HCT116 (cell line): ENCODE measurements around the gene RPL10A. TPM values are rescaled to one million over a fixed set of nuclear protein-coding genes. Genes with fewer than 3 reads are reported as not detected.

Experiments used
- ATAC-seq: fragments of 200-7000 bp; cut with Tn5 transposase; 2 replicates; pipeline ENCODE4 v1.9.1; 2020; ENCODE audit warnings: mild to moderate bottlenecking, moderate library complexity
- BruUV-seq: library from RNA; stranded (reverse); fragments of 400-500 nt; replicated peaks from 2 replicates; lab custom pipeline; 2021; lab: Mats Ljungman, UMichigan
- CTCF ChIA-PET: fragments of 300-600 bp; sonication (Branson Sonifier 250); formaldehyde crosslinking; loops from one replicate; lab custom pipeline; 2021; ENCODE audit warnings: antibody characterized with exemption; lab: Charles Lee
- POLR2A ChIA-PET: fragments of 300-600, 350-600 bp; sonication (Branson Sonifier 250); formaldehyde crosslinking; loops from one replicate; lab custom pipeline; 2021; ENCODE audit warnings: antibody characterized with exemption; lab: Charles Lee
- RAD21 ChIA-PET, 2 experiments: fragments of 300-600 bp; sonication (Branson Sonifier 250); formaldehyde crosslinking; loops; one replicate each; lab custom pipeline; 2023; ENCODE audit warnings: low total read pairs in 2 of 2; ENCODE audit not compliant: uncharacterized antibody in 2 of 2, unreplicated experiment in 2 of 2, low non-redundant PET in 1 of 2; lab: Charles Lee
- DNase-seq: peaks from one replicate; pipeline ENCODE4 v3.0.0-alpha.2; 2010; ENCODE audit warnings: low read depth, low spot score
- H2AFZ ChIP-seq: fragments of 200-600 bp; shearing (Covaris generic), sonication (generic); 2 replicates; pipeline ENCODE4 v1.6.1; 2017; ENCODE audit warnings: low read depth, mixed run types, mixed read lengths, antibody characterized with exemption, low read length; ENCODE audit not compliant: poor library complexity, severe bottlenecking
- H3K27ac ChIP-seq: 2 replicates; pipeline ENCODE4 v1.5.1; 2012; ENCODE audit warnings: low read depth, low read length
- H3K27me3 ChIP-seq: fragments of 200-600 bp; sonication (generic); 2 replicates; pipeline ENCODE4 v1.6.1; 2016; ENCODE audit warnings: mixed run types, low read length, mixed read lengths; ENCODE audit not compliant: insufficient read depth
- H3K36me3 ChIP-seq, 2 experiments: fragments of 200-500 bp in 1 of 2; fragments of 200-600 bp in 1 of 2; sonication (Bioruptor generic) in 1 of 2; sonication (generic) in 1 of 2; 2 replicates each; pipeline versions ENCODE4 v1.5.1 to v1.6.1; 2014 to 2016; ENCODE audit warnings: low read length in 2 of 2, inconsistent platforms in 1 of 2, mixed read lengths in 1 of 2, mixed run types in 1 of 2; ENCODE audit not compliant: insufficient read depth in 2 of 2, control insufficient read depth in 1 of 2
- H3K4me1 ChIP-seq, 2 experiments: fragments of 200-600 bp in 1 of 2; sonication (generic) in 1 of 2; 2 replicates each; pipeline versions ENCODE4 v1.5.1 to v1.6.1; 2012 to 2017; ENCODE audit warnings: low read length in 2 of 2, inconsistent platforms in 1 of 2, mild to moderate bottlenecking in 1 of 2, mixed read lengths in 1 of 2, mixed run types in 1 of 2, moderate library complexity in 1 of 2; ENCODE audit not compliant: insufficient read depth in 2 of 2, control insufficient read depth in 1 of 2
- H3K4me2 ChIP-seq: fragments of 200-600 bp; sonication (generic); 2 replicates; pipeline ENCODE4 v1.6.1; 2017; ENCODE audit warnings: mixed run types, low read length, mixed read lengths
- H3K4me3 ChIP-seq, 2 experiments: fragments of 200-600 bp in 1 of 2; sonication (generic) in 1 of 2; replicated peaks in 1 of 2; 2 replicates each; pipeline ENCODE4 v1.5.1; 2011 to 2016; ENCODE audit warnings: low read length in 2 of 2, control low read depth in 1 of 2, low read depth in 1 of 2, mild to moderate bottlenecking in 1 of 2, mixed read lengths in 1 of 2, mixed run types in 1 of 2
- H3K79me2 ChIP-seq: fragments of 200-600 bp; sonication (generic); 2 replicates; pipeline ENCODE4 v1.6.1; 2017; ENCODE audit warnings: mild to moderate bottlenecking, mixed run types, low read length, moderate library complexity, mixed read lengths; ENCODE audit not compliant: insufficient read depth
- H3K9ac ChIP-seq: fragments of 200-600 bp; sonication (generic); 2 replicates; pipeline ENCODE4 v1.6.1; 2016; ENCODE audit warnings: low read length, mixed read lengths
- H3K9me2 ChIP-seq: fragments of 200-600 bp; sonication (generic), shearing (Covaris generic); 2 replicates; pipeline ENCODE4 v1.6.1; 2017; ENCODE audit warnings: mixed run types, mild to moderate bottlenecking, moderate library complexity; ENCODE audit not compliant: insufficient read depth
- H3K9me3 ChIP-seq, 2 experiments: fragments of 200-500 bp in 1 of 2; fragments of 200-600 bp in 1 of 2; sonication (Bioruptor generic) in 1 of 2; sonication (generic) in 1 of 2; 2 replicates each; pipeline ENCODE4 v1.6.1; 2014 to 2017; ENCODE audit warnings: low read length in 2 of 2, mixed read lengths in 2 of 2, inconsistent platforms in 1 of 2, low read depth in 1 of 2, mild to moderate bottlenecking in 1 of 2, mixed run types in 1 of 2, moderate library complexity in 1 of 2; ENCODE audit not compliant: control insufficient read depth in 1 of 2, insufficient read depth in 1 of 2
- H4K20me1 ChIP-seq: fragments of 200-600 bp; sonication (generic), shearing (Covaris generic); 2 replicates; pipeline ENCODE4 v1.6.1; 2017; ENCODE audit warnings: mixed run types, mild to moderate bottlenecking, moderate library complexity; ENCODE audit not compliant: insufficient read depth
- ATF3 ChIP-seq: IDR thresholded peaks from 2 replicates; pipeline ENCODE4 v1.6.1; 2012
- CBX3 ChIP-seq: IDR thresholded peaks from 2 replicates; pipeline ENCODE4 v1.6.1; 2012; ENCODE audit warnings: low read depth
- CEBPB ChIP-seq: IDR thresholded peaks from 2 replicates; pipeline ENCODE4 v1.6.1; 2012; ENCODE audit warnings: low read depth
- ELF1 ChIP-seq: IDR thresholded peaks from 2 replicates; pipeline ENCODE4 v1.6.1; 2012; ENCODE audit warnings: low read depth, borderline replicate concordance
- EZH2 ChIP-seq: fragments of 200-600 bp; sonication (generic); IDR thresholded peaks from 2 replicates; pipeline ENCODE4 v1.6.1; 2017; ENCODE audit warnings: antibody characterized with exemption, mixed run types
- FOSL1 ChIP-seq: IDR thresholded peaks from 2 replicates; pipeline ENCODE4 v1.6.1; 2012; ENCODE audit warnings: low read depth
- JUND ChIP-seq: IDR thresholded peaks from 2 replicates; pipeline ENCODE4 v1.6.1; 2012
- POLR2A ChIP-seq: IDR thresholded peaks from 2 replicates; pipeline ENCODE4 v1.7.0; 2011; ENCODE audit warnings: borderline replicate concordance; ENCODE audit not compliant: insufficient read depth, insufficient read length; ENCODE audit errors: extremely low read depth
- POLR2AphosphoS5 ChIP-seq: IDR thresholded peaks from 2 replicates; pipeline ENCODE4 v1.6.1; 2011; ENCODE audit warnings: mild to moderate bottlenecking, low read depth, low read length, moderate library complexity
- SIN3A ChIP-seq: IDR thresholded peaks from 2 replicates; pipeline ENCODE4 v1.6.1; 2012; ENCODE audit warnings: low read depth
- SP1 ChIP-seq: IDR thresholded peaks from 2 replicates; pipeline ENCODE4 v1.6.1; 2012; ENCODE audit warnings: low read depth
- SRF ChIP-seq: IDR thresholded peaks from 2 replicates; pipeline ENCODE4 v1.6.1; 2012; ENCODE audit warnings: low read depth
- TCF7L2 ChIP-seq: IDR thresholded peaks from 2 replicates; pipeline ENCODE4 v1.7.0; 2011; ENCODE audit warnings: borderline replicate concordance, inconsistent platforms; ENCODE audit not compliant: insufficient read depth, insufficient read length; ENCODE audit errors: extremely low read depth
- ZBTB33 ChIP-seq: IDR thresholded peaks from 2 replicates; pipeline ENCODE4 v1.6.1; 2011; ENCODE audit warnings: mild to moderate bottlenecking, low read length, moderate library complexity; ENCODE audit not compliant: insufficient replicate concordance; ENCODE audit errors: extremely low read depth
- ZFX ChIP-seq: fragments of 450-650 bp; IDR thresholded peaks from 2 replicates; pipeline ENCODE4 v1.6.1; 2017
- intact Hi-C: fragments of 100-400 bp; cut with micrococcal nuclease; formaldehyde crosslinking; loops from 2 replicates; pipeline ENCODE4 v1.10.0; 2022
- total RNA-seq: library from RNA; stranded (reverse); gene quantifications from one replicate; pipeline ENCODE4 v1.2.1, GENCODE V29; 2021; ENCODE audit not compliant: unreplicated experiment
- TF ChIP-seq, protein P1 (sequence below): IDR thresholded peaks from 2 replicates; pipeline ENCODE4 v1.6.1; 2012

Gene RPL10A
- total RNA-seq, 1 experiment from 2014 or later: 1,981 TPM

GRCh38 chr6:35448191-35448590 lies 20.0 kb upstream of the RPL10A start:
- Histone ChIP-seq H3K79me2 (no peaks in the 10 kb centered on the region), H3K4me2 (no peak overlapping the region), H4K20me1 (no peaks in the 10 kb centered on the region), H3K4me3 (no peak overlapping the region), H3K27ac (no peak overlapping the region), H3K4me1 (peaks cover 7 to 20% of the 10 kb centered on the region in 2 experiments; a peak in 3 of 4 replicates), H3K9me2 (no peaks in the 10 kb centered on the region), H3K36me3 (no peaks in the 10 kb centered on the region), H2AFZ (no peak overlapping the region), H3K9me3 (no peaks in the 10 kb centered on the region), H3K9ac (no peak overlapping the region), H3K27me3 (no peaks in the 10 kb centered on the region)
- ChIA-PET CTCF (interaction anchor here (1.8 to 6.8 kb wide), 4 partner anchors 102 to 151 kb away, joined by 4 to 120 read pairs (median 28); partner anchors contain the start of genes DEF6 and PPARD), POLR2A (interaction anchor here (0.9 to 1.5 kb wide), 2 partner anchors 24 to 107 kb away, joined by 3 to 4 read pairs; no protein-coding TSS in a partner anchor), RAD21 (interaction anchor here in 1 of 2 experiments (1.6 kb wide), 1 partner anchor 106 kb away, joined by 22 read pairs; the partner anchor contains the start of gene PPARD)
- no peak for DNase-seq
- BruUV-seq: no TSS peak
- ATAC-seq: no peak
- intact Hi-C loops: no loop called here
- TF ChIP-seq POLR2AphosphoS5 (no peak), ATF3 (no peak), SRF (no peak), CEBPB (no peak), POLR2A (no peak), ZBTB33 (no peak), FOSL1 (no peak), SP1 (no peak), ZFX (no peak), TCF7L2 (no peak), CBX3 (no peak), SIN3A (no peak), ELF1 (no peak), EZH2 (no peak), JUND (no peak)
- TF ChIP-seq, protein P1, sequence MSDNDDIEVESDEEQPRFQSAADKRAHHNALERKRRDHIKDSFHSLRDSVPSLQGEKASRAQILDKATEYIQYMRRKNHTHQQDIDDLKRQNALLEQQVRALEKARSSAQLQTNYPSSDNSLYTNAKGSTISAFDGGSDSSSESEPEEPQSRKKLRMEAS: no peak
